Measurements from ENCODE around the gene C11orf91.

The C11orf91 gene

GRCh38 chr11:33698921-33699320, 1.7 kb downstream of the C11orf91 start:
- no peak for DNase-seq (ENCODE audit: extremely low read depth, insufficient read length)
- Histone ChIP-seq H3K4me3 (replicated peaks; ENCODE audit: low read depth, low read length) (no peak overlapping the region), H3K36me3 (ENCODE audit: control insufficient read depth, insufficient read depth, low read length) (no peaks in the 10 kb centered on the region), H3K27me3 (replicated peaks; ENCODE audit: control insufficient read depth, insufficient read depth, low read length) (no peaks in the 10 kb centered on the region; the same call in 1 of the 2 replicates)
- TF ChIP-seq, protein P1, sequence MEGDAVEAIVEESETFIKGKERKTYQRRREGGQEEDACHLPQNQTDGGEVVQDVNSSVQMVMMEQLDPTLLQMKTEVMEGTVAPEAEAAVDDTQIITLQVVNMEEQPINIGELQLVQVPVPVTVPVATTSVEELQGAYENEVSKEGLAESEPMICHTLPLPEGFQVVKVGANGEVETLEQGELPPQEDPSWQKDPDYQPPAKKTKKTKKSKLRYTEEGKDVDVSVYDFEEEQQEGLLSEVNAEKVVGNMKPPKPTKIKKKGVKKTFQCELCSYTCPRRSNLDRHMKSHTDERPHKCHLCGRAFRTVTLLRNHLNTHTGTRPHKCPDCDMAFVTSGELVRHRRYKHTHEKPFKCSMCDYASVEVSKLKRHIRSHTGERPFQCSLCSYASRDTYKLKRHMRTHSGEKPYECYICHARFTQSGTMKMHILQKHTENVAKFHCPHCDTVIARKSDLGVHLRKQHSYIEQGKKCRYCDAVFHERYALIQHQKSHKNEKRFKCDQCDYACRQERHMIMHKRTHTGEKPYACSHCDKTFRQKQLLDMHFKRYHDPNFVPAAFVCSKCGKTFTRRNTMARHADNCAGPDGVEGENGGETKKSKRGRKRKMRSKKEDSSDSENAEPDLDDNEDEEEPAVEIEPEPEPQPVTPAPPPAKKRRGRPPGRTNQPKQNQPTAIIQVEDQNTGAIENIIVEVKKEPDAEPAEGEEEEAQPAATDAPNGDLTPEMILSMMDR (IDR thresholded peaks at IDR 0.05; ENCODE audit: insufficient read depth, low read length, poor library complexity, severe bottlenecking), result no peak

DNA sequence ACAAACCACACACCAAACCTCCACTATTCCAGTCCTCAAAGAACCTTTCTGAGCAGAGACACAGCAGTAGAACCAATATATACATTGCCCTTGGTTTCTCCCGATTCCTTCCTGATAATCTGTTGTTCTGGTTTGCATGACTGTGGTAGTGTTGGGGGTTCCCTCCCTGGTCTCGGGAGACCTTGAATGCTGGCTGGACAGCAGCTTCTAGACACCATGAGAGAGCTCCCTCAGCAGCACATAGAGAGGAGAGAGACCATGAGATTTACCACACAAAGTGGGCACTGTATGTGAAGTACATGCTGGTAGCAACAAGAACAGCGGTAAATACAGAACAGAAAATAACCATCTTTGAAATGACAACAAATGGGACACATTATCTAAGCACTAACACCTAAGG, 2.6 kb downstream of the C11orf91 start:
- Histone ChIP-seq H3K4me3 (replicated peaks; ENCODE audit: low read depth, low read length) (no peak overlapping the region), H3K36me3 (ENCODE audit: control insufficient read depth, insufficient read depth, low read length) (no peaks in the 10 kb centered on the region), H3K27me3 (replicated peaks; ENCODE audit: control insufficient read depth, insufficient read depth, low read length) (no peaks in the 10 kb centered on the region; the same call in 1 of the 2 replicates)
- TF ChIP-seq, protein P1 (IDR thresholded peaks at IDR 0.05; ENCODE audit: insufficient read depth, low read length, poor library complexity, severe bottlenecking), result no peak
- DNase-seq (ENCODE audit: extremely low read depth, insufficient read length), result no peak

DNA sequence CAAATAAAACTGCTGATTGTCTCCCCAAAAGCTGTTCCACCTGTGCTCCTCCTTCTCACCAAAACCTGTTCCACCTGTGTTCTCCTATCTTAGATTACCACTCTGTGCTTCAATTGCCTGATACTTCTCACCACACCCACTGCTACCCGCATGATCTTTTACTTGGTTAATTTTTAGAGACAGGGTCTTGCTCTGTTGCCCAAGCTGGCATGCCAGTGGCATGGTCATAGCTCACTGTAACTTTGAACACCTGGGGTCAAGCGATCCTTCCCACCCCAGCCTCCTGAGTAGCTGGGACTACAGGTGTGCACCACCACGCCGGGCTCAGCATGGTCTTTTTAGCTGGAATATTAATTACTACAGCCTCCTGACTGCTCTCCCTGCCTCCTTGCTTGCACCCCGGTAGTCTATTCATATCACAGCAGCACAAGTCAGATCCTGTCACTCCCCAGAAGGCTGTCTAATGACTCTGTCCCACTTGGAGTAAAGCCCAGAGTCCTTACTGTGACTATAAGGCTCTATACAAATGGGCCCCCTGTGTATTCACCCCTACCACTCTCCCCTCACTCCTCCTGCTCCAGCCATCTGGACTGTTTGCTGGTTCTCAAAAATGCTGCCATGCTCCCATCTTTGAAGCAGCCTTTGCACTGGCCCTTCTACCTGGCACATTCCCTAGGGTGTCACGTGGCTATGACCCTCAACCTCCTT, 3.5 kb downstream of the C11orf91 start:
- Histone ChIP-seq H3K27me3 (replicated peaks; ENCODE audit: control insufficient read depth, insufficient read depth, low read length) (no peaks in the 10 kb centered on the region; the same call in 1 of the 2 replicates), H3K4me3 (replicated peaks; ENCODE audit: low read depth, low read length) (no peak overlapping the region), H3K36me3 (ENCODE audit: control insufficient read depth, insufficient read depth, low read length) (no peaks in the 10 kb centered on the region)
- TF ChIP-seq, protein P1 (IDR thresholded peaks at IDR 0.05; ENCODE audit: insufficient read depth, low read length, poor library complexity, severe bottlenecking), result no peak
- DNase-seq (ENCODE audit: extremely low read depth, insufficient read length), result no peak

- Histone ChIP-seq H3K27me3 (replicated peaks; ENCODE audit: control insufficient read depth, insufficient read depth, low read length) (no peaks in the 10 kb centered on the region; the same call in 1 of the 2 replicates), H3K36me3 (ENCODE audit: control insufficient read depth, insufficient read depth, low read length) (no peaks in the 10 kb centered on the region), H3K4me3 (replicated peaks; ENCODE audit: low read depth, low read length) (no peak overlapping the region)
- no peak for DNase-seq (ENCODE audit: extremely low read depth, insufficient read length)
- TF ChIP-seq, protein P1 (IDR thresholded peaks at IDR 0.05; ENCODE audit: insufficient read depth, low read length, poor library complexity, severe bottlenecking), result no peak
Measured at GRCh38 chr11:33696411-33696810, 4.2 kb downstream of the C11orf91 start.

DNA sequence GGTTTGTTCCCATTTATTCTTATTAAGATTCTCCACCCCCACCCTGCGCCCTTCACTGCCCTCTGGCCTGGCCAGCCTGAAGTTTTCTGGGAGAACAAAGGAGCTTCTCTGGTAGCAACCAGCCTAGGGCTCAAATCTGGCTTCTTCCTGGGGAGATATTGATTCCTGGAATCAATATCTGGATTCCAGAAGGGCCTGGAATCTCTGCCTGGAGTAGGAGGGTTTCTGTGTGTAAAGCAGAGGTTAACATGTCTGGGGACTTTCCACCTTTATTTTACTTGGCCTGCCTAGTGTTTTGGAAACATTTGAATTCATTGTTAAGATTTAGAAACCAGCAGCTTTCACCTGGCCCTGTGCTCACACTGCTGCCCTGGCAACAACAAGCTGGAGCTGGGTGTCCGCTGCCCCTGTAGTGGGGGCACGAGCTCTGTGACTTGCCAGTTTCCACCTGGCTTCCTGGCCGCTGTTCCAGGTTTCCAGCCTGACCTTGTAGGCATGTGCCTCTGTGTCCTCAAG, 5.5 kb downstream of the C11orf91 start:
- no peak for DNase-seq (ENCODE audit: extremely low read depth, insufficient read length)
- H3K36me3 ChIP-seq (ENCODE audit: control insufficient read depth, insufficient read depth, low read length), result no peaks in the 10 kb centered on the region
- TF ChIP-seq, protein P1 (IDR thresholded peaks at IDR 0.05; ENCODE audit: insufficient read depth, low read length, poor library complexity, severe bottlenecking), result no peak

More for the DNA sequence above, 5.5 kb downstream of the C11orf91 start:
- H3K27me3 ChIP-seq (replicated peaks; ENCODE audit: control insufficient read depth, insufficient read depth, low read length), result no peaks in the 10 kb centered on the region; the same call in 1 of the 2 replicates
- H3K4me3 ChIP-seq (replicated peaks; ENCODE audit: low read depth, low read length), result no peak overlapping the region
